SJCRH30 (cell line): ENCODE measurements around the gene TTC1. TPM values are rescaled to one million over a fixed set of nuclear protein-coding genes. Genes with fewer than 3 reads are reported as not detected.
A peak's percentile ranks its signal among the peaks of the same experiment; 100 is the strongest.
"Not testable (repeated sequence)": the region's sequence is repeated elsewhere in the genome, so short reads cannot be mapped to it uniquely, and the experiment has no call there.

Experiments used
- DNase-seq, 2 experiments: peaks; one replicate each; pipeline ENCODE4 v3.0.0-alpha.2; 2015 to 2020
- H3K27ac ChIP-seq: fragments of 250-450 bp; sonication (Bioruptor Pico); 2 replicates; pipeline ENCODE4 v1.5.1; 2020; ENCODE audit warnings: mild to moderate bottlenecking, moderate library complexity
- H3K27me3 ChIP-seq: fragments of 250-450 bp; sonication (Bioruptor Pico); 2 replicates; pipeline ENCODE4 v1.5.1; 2020; ENCODE audit warnings: mild to moderate bottlenecking, moderate library complexity
- H3K36me3 ChIP-seq: fragments of 250-450 bp; sonication (Bioruptor Pico); 2 replicates; pipeline ENCODE4 v1.5.1; 2020; ENCODE audit warnings: mild to moderate bottlenecking, moderate library complexity
- H3K4me1 ChIP-seq: fragments of 250-450 bp; sonication (Bioruptor Pico); 2 replicates; pipeline ENCODE4 v1.5.1; 2020; ENCODE audit warnings: mild to moderate bottlenecking, moderate library complexity
- H3K4me3 ChIP-seq: fragments of 250-450 bp; sonication (Bioruptor Pico); 2 replicates; pipeline ENCODE4 v1.5.1; 2020; ENCODE audit warnings: mild to moderate bottlenecking, moderate library complexity
- H3K9me3 ChIP-seq: fragments of 250-450 bp; sonication (Bioruptor Pico); replicated peaks from 2 replicates; pipeline ENCODE4 v1.5.1; 2020; ENCODE audit warnings: mild to moderate bottlenecking, moderate library complexity
- total RNA-seq: library from RNA; depleted of rRNA; stranded (reverse); fragments of >200 nt; shearing (Covaris generic); gene quantifications from 2 replicates; pipeline ENCODE4 v1.2.3, GENCODE V29; 2014; rRNA removed

Gene TTC1
- total RNA-seq, result 55.6 and 59.8 TPM in 2 replicates

GRCh38 chr5:160008877-160009590, at the start of gene TTC1:
Gene TTC1, plus strand, starts transcription at chr5:160009139. Its CDS starts 1,390 bp downstream, at chr5:160010529.
- Histone ChIP-seq H3K36me3 (peaks cover 6% of the 10 kb centered on the region; the same call in 1 of the 2 replicates), H3K4me1 (no peaks in the 10 kb centered on the region; the same call in 1 of the 2 replicates), H3K9me3 (no peaks in the 10 kb centered on the region), H3K4me3 (peak within 1 kb of the TSS; percentile 81), H3K27ac (peak within 1 kb of the TSS; percentile 32; the same call in 1 of the 2 replicates), H3K27me3 (no peaks in the 10 kb centered on the region)
- peak; percentile 95 to 99 for DNase-seq

- no peaks in the 10 kb centered on the region for H3K9me3 ChIP-seq
- peaks cover 2% of the 10 kb centered on the region for H3K27me3 ChIP-seq
- H3K4me1 ChIP-seq, result no peaks in the 10 kb centered on the region
- no peak overlapping the region for H3K27ac ChIP-seq
- H3K36me3 ChIP-seq, result no peaks in the 10 kb centered on the region
- DNase-seq, result no peak
- H3K4me3 ChIP-seq, result no peak overlapping the region
Measured at GRCh38 chr5:159961176-159962160, 47.5 kb upstream of the TTC1 start.

DNA sequence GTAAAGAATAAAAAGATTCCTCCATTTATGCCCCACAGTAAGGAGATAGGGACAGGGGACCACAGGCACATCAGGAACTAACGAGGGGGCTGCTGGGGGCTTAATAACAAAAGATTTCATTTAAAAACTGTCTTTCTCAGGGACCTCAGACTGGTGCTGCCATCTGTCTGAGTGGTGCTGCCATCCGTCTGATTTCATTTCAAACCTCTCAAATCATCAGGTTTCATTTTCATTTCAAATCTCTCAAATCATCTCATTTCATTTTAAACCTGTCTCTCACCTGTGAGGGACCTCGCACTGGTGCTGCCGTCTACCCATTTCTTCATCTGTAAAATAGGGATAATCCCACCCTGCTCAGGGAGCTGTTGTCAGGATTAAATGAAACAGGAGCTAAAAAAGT, 46.7 kb upstream of the TTC1 start:
- no peaks in the 10 kb centered on the region for H3K36me3 ChIP-seq
- H3K4me1 ChIP-seq, result no peaks in the 10 kb centered on the region
- H3K27ac ChIP-seq, result no peak overlapping the region
- H3K9me3 ChIP-seq, result no peaks in the 10 kb centered on the region
- peaks cover 2% of the 10 kb centered on the region for H3K27me3 ChIP-seq
- no peak for DNase-seq
- H3K4me3 ChIP-seq, result no peak overlapping the region

GRCh38 chr5:159963935-159964334, 45.0 kb upstream of the TTC1 start:
- Histone ChIP-seq H3K9me3 (no peaks in the 10 kb centered on the region), H3K4me3 (no peak overlapping the region)
- no peak for DNase-seq

DNA sequence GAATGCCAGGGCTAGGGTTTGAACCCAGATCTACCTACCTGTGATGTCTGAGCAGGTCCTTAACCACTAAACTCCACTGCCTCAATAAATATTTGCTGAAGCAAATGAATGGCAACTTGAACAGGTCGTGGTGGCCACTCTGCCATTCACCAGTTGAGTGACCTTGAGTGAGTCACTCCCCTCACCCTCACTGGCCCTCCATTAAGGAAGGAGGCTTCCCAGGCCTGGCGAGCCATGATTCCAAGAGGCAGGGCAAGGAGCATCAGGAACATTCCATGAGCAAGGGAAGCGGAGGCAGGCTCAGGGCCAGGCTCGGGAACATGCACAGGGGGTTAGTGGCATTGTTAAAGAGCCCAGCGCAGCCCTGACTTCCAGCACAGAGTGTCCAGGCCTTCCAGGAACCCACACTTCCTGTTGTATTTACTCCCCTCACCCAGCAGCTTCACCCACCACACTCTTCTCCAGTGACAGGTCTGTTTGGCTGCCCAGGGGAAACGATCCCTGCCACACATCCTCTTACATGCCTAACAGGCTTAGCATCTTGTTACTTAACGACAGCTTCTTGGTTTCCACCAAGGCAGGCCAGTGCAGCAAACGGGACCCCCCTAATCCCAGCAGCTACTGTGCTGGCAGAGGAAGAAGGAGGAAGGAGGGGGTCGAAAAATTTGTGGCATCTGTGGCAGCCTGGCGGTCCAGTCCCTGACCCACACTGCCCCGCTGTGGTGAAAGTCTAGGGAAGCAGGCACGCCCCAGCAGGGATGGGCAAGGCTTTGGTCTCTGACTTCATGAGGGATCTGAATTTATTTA, 43.7 kb upstream of the TTC1 start:
- H3K4me1 ChIP-seq, result no peaks in the 10 kb centered on the region
- no peaks in the 10 kb centered on the region for H3K9me3 ChIP-seq
- H3K27ac ChIP-seq, result no peak overlapping the region
- peaks cover 2% of the 10 kb centered on the region for H3K27me3 ChIP-seq
- no peak overlapping the region for H3K4me3 ChIP-seq
- H3K36me3 ChIP-seq, result no peaks in the 10 kb centered on the region
- DNase-seq, result peak; percentile 49 to 68

More at GRCh38 chr5:159963935-159964334, 45.0 kb upstream of the TTC1 start:
- no peaks in the 10 kb centered on the region for H3K36me3 ChIP-seq
- no peaks in the 10 kb centered on the region for H3K4me1 ChIP-seq
- no peak overlapping the region for H3K27ac ChIP-seq
- H3K27me3 ChIP-seq, result peaks cover 2% of the 10 kb centered on the region

- H3K27ac ChIP-seq, DNase-seq, H3K4me3 ChIP-seq, H3K27me3 ChIP-seq, H3K4me1 ChIP-seq, H3K9me3 ChIP-seq, H3K36me3 ChIP-seq: not testable (repeated sequence)
Measured at GRCh38 chr5:159965838-159966128, 43.2 kb upstream of the TTC1 start.

DNA sequence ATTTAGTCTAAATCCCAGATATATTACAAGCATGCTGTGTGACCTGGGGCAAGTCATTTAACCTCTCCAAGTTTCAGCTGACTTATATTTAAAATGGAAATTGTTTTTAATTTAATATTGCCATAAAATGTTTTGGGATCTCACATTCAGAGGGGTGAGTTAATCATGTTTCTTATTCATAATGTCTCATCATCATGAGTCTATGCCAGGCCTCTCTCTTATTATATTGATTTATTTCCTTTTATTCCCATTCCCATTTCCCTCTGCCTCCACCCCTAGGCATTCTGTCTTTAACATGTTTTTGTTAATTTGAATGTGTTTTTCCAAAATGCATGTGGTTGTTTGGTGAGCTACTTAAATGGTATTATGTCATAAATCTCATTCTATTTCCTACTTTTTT, 39.0 kb upstream of the TTC1 start:
- H3K27ac ChIP-seq, result no peak overlapping the region
- H3K9me3 ChIP-seq, result no peaks in the 10 kb centered on the region
- no peaks in the 10 kb centered on the region for H3K4me1 ChIP-seq
- no peak overlapping the region for H3K4me3 ChIP-seq
- no peaks in the 10 kb centered on the region; the same call in 1 of the 2 replicates for H3K27me3 ChIP-seq
- DNase-seq, result no peak
- no peaks in the 10 kb centered on the region for H3K36me3 ChIP-seq

DNA sequence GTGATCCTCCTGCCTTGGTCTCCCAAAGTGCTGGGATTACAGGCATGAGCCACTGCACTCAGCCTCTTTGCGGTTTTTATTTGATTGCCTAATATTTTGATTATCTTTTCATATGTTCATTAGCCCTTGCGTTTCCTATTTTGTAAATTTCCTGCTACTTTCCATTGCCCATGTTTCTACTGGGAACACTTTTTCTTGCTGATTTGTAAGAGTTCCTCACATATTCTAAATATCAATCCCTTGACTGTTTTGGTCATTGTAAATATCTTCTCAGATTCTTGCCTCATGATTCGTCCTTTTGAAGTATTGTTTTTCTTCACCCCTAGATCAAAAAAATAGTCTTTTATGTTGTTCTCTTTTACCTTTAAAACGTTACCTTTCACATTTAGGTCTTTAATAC, 37.9 kb upstream of the TTC1 start:
- Histone ChIP-seq H3K27me3 (no peaks in the 10 kb centered on the region; the same call in 1 of the 2 replicates), H3K27ac (no peak overlapping the region), H3K36me3 (no peaks in the 10 kb centered on the region), H3K4me1 (0 out of 2 replicates have a peak, but pooled peaks cover 4% of the 10 kb centered on the region), H3K4me3 (no peak overlapping the region), H3K9me3 (no peaks in the 10 kb centered on the region)
- no peak for DNase-seq

GRCh38 chr5:159971514-159971913, 37.4 kb upstream of the TTC1 start:
- Histone ChIP-seq H3K9me3 (no peaks in the 10 kb centered on the region), H3K4me1 (0 out of 2 replicates have a peak, but pooled peaks cover 4% of the 10 kb centered on the region), H3K4me3 (no peak overlapping the region), H3K36me3 (no peaks in the 10 kb centered on the region), H3K27me3 (no peaks in the 10 kb centered on the region; the same call in 1 of the 2 replicates), H3K27ac (no peak overlapping the region)
- no peak for DNase-seq

DNA sequence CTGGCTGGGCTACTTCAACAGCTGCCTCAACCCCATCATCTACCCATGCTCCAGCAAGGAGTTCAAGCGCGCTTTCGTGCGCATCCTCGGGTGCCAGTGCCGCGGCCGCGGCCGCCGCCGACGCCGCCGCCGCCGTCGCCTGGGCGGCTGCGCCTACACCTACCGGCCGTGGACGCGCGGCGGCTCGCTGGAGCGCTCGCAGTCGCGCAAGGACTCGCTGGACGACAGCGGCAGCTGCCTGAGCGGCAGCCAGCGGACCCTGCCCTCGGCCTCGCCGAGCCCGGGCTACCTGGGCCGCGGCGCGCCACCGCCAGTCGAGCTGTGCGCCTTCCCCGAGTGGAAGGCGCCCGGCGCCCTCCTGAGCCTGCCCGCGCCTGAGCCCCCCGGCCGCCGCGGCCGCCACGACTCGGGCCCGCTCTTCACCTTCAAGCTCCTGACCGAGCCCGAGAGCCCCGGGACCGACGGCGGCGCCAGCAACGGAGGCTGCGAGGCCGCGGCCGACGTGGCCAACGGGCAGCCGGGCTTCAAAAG, 36.9 kb upstream of the TTC1 start:
- H3K36me3 ChIP-seq, result no peaks in the 10 kb centered on the region
- no peaks in the 10 kb centered on the region; the same call in 1 of the 2 replicates for H3K27me3 ChIP-seq
- no peaks in the 10 kb centered on the region for H3K9me3 ChIP-seq
- H3K27ac ChIP-seq, result no peak overlapping the region
- DNase-seq, result no peak
- H3K4me3 ChIP-seq, result no peak overlapping the region
- H3K4me1 ChIP-seq, result 0 out of 2 replicates have a peak, but pooled peaks cover 4% of the 10 kb centered on the region

- Histone ChIP-seq H3K36me3 (no peaks in the 10 kb centered on the region), H3K4me1 (0 out of 2 replicates have a peak, but pooled peaks cover 4% of the 10 kb centered on the region), H3K4me3 (no peak overlapping the region), H3K27ac (no peak overlapping the region), H3K9me3 (no peaks in the 10 kb centered on the region), H3K27me3 (no peaks in the 10 kb centered on the region)
- DNase-seq, result no peak
Measured at GRCh38 chr5:159972538-159973362, 36.2 kb upstream of the TTC1 start.

- peak; percentile 24 to 26 for DNase-seq
- Histone ChIP-seq H3K4me1 (0 out of 2 replicates have a peak, but pooled peaks cover 4% of the 10 kb centered on the region), H3K27ac (no peak overlapping the region), H3K27me3 (no peaks in the 10 kb centered on the region), H3K9me3 (no peaks in the 10 kb centered on the region), H3K36me3 (no peaks in the 10 kb centered on the region), H3K4me3 (no peak overlapping the region)
Measured at GRCh38 chr5:159975462-159976019, 33.4 kb upstream of the TTC1 start.

GRCh38 chr5:159976921-159977320, 32.0 kb upstream of the TTC1 start:
- no peak overlapping the region for H3K27ac ChIP-seq
- no peak overlapping the region for H3K4me3 ChIP-seq
- no peak for DNase-seq
- no peaks in the 10 kb centered on the region for H3K27me3 ChIP-seq
- H3K4me1 ChIP-seq, result 0 out of 2 replicates have a peak, but pooled peaks cover 4% of the 10 kb centered on the region
- H3K9me3 ChIP-seq, result no peaks in the 10 kb centered on the region
- H3K36me3 ChIP-seq, result no peaks in the 10 kb centered on the region
